Hepatocyte (in vitro differentiated cells): ENCODE measurements around the gene SHLD2. TPM values are rescaled to one million over a fixed set of nuclear protein-coding genes. Genes with fewer than 3 reads are reported as not detected.
"Not testable (repeated sequence)": the region's sequence is repeated elsewhere in the genome, so short reads cannot be mapped to it uniquely, and the experiment has no call there.

Source experiments
- DNase-seq: peaks from one replicate; pipeline ENCODE4 v3.0.0-alpha.2; 2016; ENCODE audit warnings: low spot score
- H2AFZ ChIP-seq: fragments of 200-600 bp; sonication (generic); 2 replicates; pipeline ENCODE4 v1.6.0; 2016; ENCODE audit warnings: antibody characterized with exemption, mild to moderate bottlenecking
- H3K27ac ChIP-seq: fragments of 200-600 bp; sonication (generic); 2 replicates; pipeline ENCODE4 v1.5.1; 2016; ENCODE audit warnings: mild to moderate bottlenecking
- H3K27me3 ChIP-seq: fragments of 200-600 bp; sonication (generic); 2 replicates; pipeline ENCODE4 v1.6.1; 2016
- H3K36me3 ChIP-seq: fragments of 200-600 bp; sonication (generic); replicated peaks from 2 replicates; pipeline ENCODE4 v1.5.1; 2016; ENCODE audit warnings: low read depth; ENCODE audit not compliant: insufficient read depth
- H3K4me1 ChIP-seq: fragments of 200-600 bp; sonication (generic); 2 replicates; pipeline ENCODE4 v1.5.1; 2016; ENCODE audit warnings: mild to moderate bottlenecking, moderate library complexity; ENCODE audit not compliant: insufficient read depth
- H3K4me2 ChIP-seq: fragments of 200-600 bp; sonication (generic); 2 replicates; pipeline ENCODE4 v1.6.0; 2016
- H3K4me3 ChIP-seq: fragments of 200-600 bp; sonication (generic); 2 replicates; pipeline ENCODE4 v1.5.1; 2016; ENCODE audit warnings: mild to moderate bottlenecking
- H3K79me2 ChIP-seq: fragments of 200-600 bp; sonication (generic); 2 replicates; pipeline ENCODE4 v1.6.0; 2017; ENCODE audit warnings: mild to moderate bottlenecking
- H3K9me2 ChIP-seq: fragments of 200-600 bp; sonication (generic); replicated peaks from 2 replicates; pipeline ENCODE4 v1.6.0; 2017; ENCODE audit warnings: mild to moderate bottlenecking; ENCODE audit not compliant: insufficient read depth
- H3K9me3 ChIP-seq: fragments of 200-600 bp; sonication (generic); 2 replicates; pipeline ENCODE4 v1.5.1; 2016; ENCODE audit warnings: low read depth, mild to moderate bottlenecking
- H4K20me1 ChIP-seq: fragments of 200-600 bp; sonication (generic); 2 replicates; pipeline ENCODE4 v1.6.0; 2016; ENCODE audit warnings: mild to moderate bottlenecking; ENCODE audit not compliant: insufficient read depth, poor library complexity, severe bottlenecking
- WGBS: methylation state at CpG from one replicate; pipeline ENCODE4 v1.1.6; 2016; ENCODE audit warnings: low lambda C conversion rate; ENCODE audit errors: missing lambda C conversion rate; 5-methylcytosine and 5-hydroxymethylcytosine counted together
- polyA plus RNA-seq: library from polyadenylated mRNA; unstranded; fragments of >200 nt; fragmentation: Nextera tagmentation; extraction: Ambion mirVana; gene quantifications from 2 replicates; pipeline ENCODE4 v1.2.1, GENCODE V29; 2016
- total RNA-seq: library from RNA; depleted of rRNA; stranded (reverse); fragments of >200 nt; gene quantifications from 2 replicates; pipeline ENCODE4 v1.2.3, GENCODE V29; 2014
- TF ChIP-seq, protein P1 (sequence below): fragments of 200-600 bp; sonication (generic); IDR thresholded peaks from 2 replicates; pipeline ENCODE4 v1.5.1; 2016; ENCODE audit warnings: antibody characterized with exemption, mild to moderate bottlenecking; ENCODE audit not compliant: poor library complexity

Gene SHLD2
- total and polyA plus RNA-seq, 2 experiments from 2014 or later = 22.9 to 44.5 TPM

DNA sequence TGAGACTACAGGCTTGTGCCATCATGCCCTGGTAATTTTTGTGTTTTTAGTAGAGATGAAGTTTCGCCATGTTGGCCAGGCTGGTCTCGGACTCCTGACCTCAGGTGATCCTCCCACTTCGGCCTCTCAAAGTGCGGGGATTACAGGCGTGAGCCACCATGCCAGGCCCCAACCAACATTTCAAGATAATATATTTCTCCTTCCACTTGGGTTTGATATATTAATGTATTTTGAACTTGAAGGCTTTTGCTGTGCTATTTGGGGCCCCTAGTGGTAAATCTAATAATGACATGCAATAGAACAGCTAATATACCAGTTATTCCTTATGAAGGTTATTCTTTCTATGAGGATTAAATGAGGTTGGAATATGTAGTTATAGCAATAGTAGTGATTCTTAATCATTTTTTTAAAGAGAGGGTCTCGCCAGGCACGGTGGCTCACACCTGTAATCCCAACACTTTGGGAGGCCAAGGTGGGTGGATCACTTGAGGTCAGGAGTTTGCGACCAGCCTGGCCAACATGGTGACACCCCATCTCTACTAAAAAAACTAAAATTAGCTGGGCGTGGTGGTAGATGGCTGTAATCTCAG is 54.1 kb downstream of the SHLD2 start:
- H3K4me3 ChIP-seq, H3K79me2 ChIP-seq, H3K27ac ChIP-seq, H3K27me3 ChIP-seq, H4K20me1 ChIP-seq, H3K36me3 ChIP-seq, H2AFZ ChIP-seq, DNase-seq, H3K9me2 ChIP-seq, H3K4me2 ChIP-seq, H3K9me3 ChIP-seq, H3K4me1 ChIP-seq: not testable (repeated sequence)
- 85% methylated on average over 9 of the region's 9 CpGs for WGBS
- TF ChIP-seq, protein P1, sequence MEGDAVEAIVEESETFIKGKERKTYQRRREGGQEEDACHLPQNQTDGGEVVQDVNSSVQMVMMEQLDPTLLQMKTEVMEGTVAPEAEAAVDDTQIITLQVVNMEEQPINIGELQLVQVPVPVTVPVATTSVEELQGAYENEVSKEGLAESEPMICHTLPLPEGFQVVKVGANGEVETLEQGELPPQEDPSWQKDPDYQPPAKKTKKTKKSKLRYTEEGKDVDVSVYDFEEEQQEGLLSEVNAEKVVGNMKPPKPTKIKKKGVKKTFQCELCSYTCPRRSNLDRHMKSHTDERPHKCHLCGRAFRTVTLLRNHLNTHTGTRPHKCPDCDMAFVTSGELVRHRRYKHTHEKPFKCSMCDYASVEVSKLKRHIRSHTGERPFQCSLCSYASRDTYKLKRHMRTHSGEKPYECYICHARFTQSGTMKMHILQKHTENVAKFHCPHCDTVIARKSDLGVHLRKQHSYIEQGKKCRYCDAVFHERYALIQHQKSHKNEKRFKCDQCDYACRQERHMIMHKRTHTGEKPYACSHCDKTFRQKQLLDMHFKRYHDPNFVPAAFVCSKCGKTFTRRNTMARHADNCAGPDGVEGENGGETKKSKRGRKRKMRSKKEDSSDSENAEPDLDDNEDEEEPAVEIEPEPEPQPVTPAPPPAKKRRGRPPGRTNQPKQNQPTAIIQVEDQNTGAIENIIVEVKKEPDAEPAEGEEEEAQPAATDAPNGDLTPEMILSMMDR = peak; percentile 17

DNA sequence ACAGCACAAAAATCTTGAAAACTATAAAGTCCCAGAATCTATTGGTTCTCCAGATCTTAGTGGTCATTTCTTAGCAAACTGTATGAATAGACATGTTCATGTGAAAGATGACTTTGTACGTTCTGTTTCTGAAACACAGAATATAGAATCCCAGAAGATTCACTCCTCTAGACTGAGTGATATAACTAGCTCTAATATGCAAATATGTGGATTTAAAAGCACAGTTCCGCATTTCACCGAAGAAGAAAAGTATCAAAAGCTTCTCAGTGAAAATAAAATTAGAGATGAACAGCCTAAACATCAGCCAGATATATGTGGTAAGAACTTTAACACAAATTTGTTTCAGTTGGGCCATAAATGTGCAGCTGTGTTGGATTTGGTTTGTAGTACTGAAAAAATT is 56.5 kb downstream of the SHLD2 start:
- H3K36me3 ChIP-seq, H4K20me1 ChIP-seq, H3K27ac ChIP-seq, DNase-seq, H3K4me1 ChIP-seq, H2AFZ ChIP-seq, H3K9me3 ChIP-seq, H3K79me2 ChIP-seq, H3K9me2 ChIP-seq, H3K27me3 ChIP-seq, H3K4me3 ChIP-seq: not testable (repeated sequence)
- 89% methylated on average over 3 of the region's 3 CpGs for WGBS
- H3K4me2 ChIP-seq = peak overlapping the region; percentile 43

DNA sequence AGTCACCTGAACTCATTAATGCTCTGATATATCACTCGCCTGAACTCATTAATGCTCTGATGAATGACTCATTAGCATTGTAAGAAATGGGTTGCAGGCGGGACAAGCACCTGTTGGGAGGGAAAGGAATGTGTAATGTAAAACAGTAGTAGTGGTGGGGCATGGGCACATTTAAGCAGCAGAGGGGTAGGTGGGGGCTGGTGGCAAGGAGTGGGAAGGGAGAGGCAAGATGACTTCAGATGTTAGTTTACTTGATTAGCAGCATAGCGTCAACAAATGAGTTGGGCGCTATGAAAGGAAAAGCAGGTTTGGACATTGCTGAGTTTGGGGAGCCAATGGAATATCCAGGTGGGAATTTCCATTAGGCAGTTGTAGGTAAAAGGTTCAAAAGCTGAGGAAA is 61.8 kb downstream of the SHLD2 start:
- not testable (repeated sequence) for H3K79me2 ChIP-seq, DNase-seq

DNA sequence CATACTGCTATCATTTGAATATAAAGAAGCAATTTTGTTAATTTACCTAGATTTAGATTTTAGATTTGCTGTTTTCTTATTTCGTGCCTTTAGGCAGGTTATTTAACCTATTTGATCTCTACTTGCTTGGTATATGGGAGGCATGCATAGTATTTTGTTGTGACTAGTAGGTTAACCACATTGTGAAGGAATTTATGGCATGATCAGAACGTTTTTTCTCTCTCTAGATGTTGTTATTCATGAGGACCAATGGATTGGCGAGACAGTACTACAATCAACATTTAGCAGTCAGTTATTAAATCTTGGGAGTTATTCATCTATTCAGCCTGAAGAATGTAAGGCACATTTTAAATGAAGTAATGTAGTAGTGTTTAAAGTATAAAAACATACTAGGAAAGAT is 62.8 kb downstream of the SHLD2 start:
- H3K27ac ChIP-seq, H3K79me2 ChIP-seq, H3K4me1 ChIP-seq, DNase-seq, H3K27me3 ChIP-seq, H3K4me3 ChIP-seq, H4K20me1 ChIP-seq, H3K9me3 ChIP-seq, H2AFZ ChIP-seq, H3K9me2 ChIP-seq, H3K4me2 ChIP-seq, H3K36me3 ChIP-seq: not testable (repeated sequence)
- 77% methylated on average over 3 of the region's 3 CpGs for WGBS

More for the DNA sequence above, 61.8 kb downstream of the SHLD2 start:
- not testable (repeated sequence) for H3K27ac ChIP-seq, H4K20me1 ChIP-seq, H3K27me3 ChIP-seq, H3K9me2 ChIP-seq, H3K9me3 ChIP-seq, H3K36me3 ChIP-seq, H3K4me2 ChIP-seq, H2AFZ ChIP-seq, H3K4me3 ChIP-seq, H3K4me1 ChIP-seq
- 97% methylated on average over 4 of the region's 4 CpGs for WGBS

DNA sequence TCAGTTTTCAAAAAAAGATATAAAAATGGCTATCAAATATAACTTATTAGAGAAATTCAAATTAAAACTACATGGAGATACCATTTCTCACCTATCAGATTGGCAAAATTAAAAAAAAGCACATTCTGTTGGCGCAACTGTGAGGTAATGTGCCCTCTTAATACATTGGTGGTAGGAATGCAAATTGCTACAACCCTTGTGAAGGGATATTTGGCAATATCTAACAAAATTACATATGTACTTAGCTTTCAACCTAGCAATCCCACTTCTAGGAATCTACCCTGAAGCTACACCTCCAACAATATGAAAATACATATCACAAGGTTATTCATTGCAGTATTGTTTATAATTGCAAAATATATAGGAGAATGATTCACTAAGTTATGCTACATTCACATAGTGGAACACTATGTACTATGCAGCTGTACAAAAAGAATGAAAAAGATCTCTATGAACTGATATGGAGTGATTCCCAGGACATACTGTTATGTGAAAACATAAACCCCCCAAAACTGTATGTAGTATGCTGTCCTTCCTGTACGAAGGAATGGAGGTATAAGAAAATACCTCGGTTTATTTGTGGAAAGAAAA is 67.8 kb downstream of the SHLD2 start:
- not testable (repeated sequence) for DNase-seq, H3K79me2 ChIP-seq, H3K4me1 ChIP-seq, H3K9me2 ChIP-seq, H4K20me1 ChIP-seq, H3K9me3 ChIP-seq, H3K36me3 ChIP-seq, H3K4me3 ChIP-seq, H3K27me3 ChIP-seq, H2AFZ ChIP-seq
- 91% methylated on average over 3 of the region's 3 CpGs for WGBS
- Histone ChIP-seq H3K4me2 (peak overlapping the region; percentile 29), H3K27ac (peak overlapping the region; percentile 82)

DNA sequence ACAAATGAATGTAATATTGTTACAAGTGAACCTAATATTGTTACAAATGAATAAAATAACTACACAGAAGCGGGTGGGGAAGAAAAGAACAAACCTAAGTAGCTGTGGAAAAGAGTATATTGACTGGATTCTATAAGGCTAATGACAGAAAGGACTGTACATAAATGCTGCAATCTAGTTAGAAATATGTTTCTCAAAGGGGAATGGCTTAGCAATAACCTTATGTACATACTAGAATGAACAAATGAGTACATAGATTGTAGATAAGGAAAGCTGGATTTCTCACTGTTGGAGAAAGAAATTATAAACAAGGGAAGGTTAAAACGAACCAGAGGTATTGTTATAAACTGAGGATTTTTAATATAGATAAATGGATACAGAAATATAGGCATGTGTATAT is 68.4 kb downstream of the SHLD2 start:
- not testable (repeated sequence) for H3K4me1 ChIP-seq, H3K27me3 ChIP-seq, H4K20me1 ChIP-seq, H3K9me2 ChIP-seq, DNase-seq, H3K79me2 ChIP-seq, H2AFZ ChIP-seq, H3K4me3 ChIP-seq, H3K36me3 ChIP-seq, H3K9me3 ChIP-seq
- Histone ChIP-seq H3K4me2 (peak overlapping the region; percentile 29), H3K27ac (peak overlapping the region; percentile 82)
- WGBS = 69% methylated on average over 1 of the region's 2 CpGs

DNA sequence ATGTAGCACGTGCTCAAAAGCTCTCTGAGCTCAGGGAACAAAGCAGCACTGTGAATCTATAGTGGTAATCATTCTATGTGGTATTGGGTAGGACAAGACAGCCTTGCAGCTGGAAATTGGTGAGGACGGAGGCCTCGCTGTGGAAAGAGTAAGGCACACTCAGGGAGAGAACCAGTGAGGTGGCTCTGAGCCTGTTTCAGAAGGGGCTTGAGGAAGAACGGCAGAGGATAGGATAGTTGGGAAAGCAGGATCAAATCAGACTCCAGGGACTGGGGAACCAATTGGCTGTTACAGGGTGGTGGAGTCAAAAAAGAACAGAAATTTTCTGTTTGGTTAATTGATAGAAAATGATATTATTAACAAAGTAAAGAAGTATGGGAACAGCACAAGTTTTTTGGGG is 74.9 kb downstream of the SHLD2 start:
- H3K9me2 ChIP-seq, H3K27me3 ChIP-seq, H3K4me3 ChIP-seq, H2AFZ ChIP-seq, H3K9me3 ChIP-seq, H3K4me2 ChIP-seq, H3K4me1 ChIP-seq, H3K36me3 ChIP-seq, H3K79me2 ChIP-seq, H4K20me1 ChIP-seq, DNase-seq: not testable (repeated sequence)
- WGBS = 53% methylated on average over 4 of the region's 4 CpGs
- peak overlapping the region; percentile 54 for H3K27ac ChIP-seq

DNA sequence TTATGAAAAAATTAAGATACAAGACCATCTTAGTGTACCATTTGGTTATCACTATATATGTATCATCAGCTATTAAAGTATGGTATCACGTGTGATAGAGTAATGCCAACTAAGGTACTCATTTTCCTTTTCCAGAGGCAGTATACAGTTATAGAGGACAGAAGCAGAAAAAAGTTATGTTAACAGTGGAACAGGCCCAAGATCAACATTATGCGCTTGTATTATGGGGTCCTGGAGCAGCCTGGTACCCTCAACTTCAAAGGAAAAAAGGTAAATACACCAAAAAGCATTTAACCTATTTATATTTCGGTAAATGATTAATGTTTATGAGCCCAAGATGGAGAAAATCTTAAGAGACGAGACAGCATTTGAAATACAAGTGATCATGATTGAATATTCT is 75.7 kb downstream of the SHLD2 start:
- not testable (repeated sequence) for DNase-seq, H3K9me2 ChIP-seq, H3K27ac ChIP-seq, H3K27me3 ChIP-seq, H3K4me3 ChIP-seq, H3K9me3 ChIP-seq, H3K36me3 ChIP-seq, H3K4me1 ChIP-seq, H2AFZ ChIP-seq, H4K20me1 ChIP-seq, H3K79me2 ChIP-seq, H3K4me2 ChIP-seq
- WGBS = 37% methylated on average over 2 of the region's 4 CpGs
